HL-60/S4 treated with phorbol 12-myristate 13-acetate at 8.2 ng/mL for 4 days and 3 days (cell line): Measurements from ENCODE around the gene STARD8.
"Not testable (repeated sequence)": the region's sequence is repeated elsewhere in the genome, so short reads cannot be mapped to it uniquely, and the experiment has no call there.

ENCODE experiments used
- in situ Hi-C: fragments of 300-500 bp; cut with MboI; formaldehyde crosslinking; loops from 2 replicates; pipeline ENCODE4 v1.15.0; 2022; ENCODE audit warnings: low sequenced_read_pairs

The STARD8 gene, protein sequence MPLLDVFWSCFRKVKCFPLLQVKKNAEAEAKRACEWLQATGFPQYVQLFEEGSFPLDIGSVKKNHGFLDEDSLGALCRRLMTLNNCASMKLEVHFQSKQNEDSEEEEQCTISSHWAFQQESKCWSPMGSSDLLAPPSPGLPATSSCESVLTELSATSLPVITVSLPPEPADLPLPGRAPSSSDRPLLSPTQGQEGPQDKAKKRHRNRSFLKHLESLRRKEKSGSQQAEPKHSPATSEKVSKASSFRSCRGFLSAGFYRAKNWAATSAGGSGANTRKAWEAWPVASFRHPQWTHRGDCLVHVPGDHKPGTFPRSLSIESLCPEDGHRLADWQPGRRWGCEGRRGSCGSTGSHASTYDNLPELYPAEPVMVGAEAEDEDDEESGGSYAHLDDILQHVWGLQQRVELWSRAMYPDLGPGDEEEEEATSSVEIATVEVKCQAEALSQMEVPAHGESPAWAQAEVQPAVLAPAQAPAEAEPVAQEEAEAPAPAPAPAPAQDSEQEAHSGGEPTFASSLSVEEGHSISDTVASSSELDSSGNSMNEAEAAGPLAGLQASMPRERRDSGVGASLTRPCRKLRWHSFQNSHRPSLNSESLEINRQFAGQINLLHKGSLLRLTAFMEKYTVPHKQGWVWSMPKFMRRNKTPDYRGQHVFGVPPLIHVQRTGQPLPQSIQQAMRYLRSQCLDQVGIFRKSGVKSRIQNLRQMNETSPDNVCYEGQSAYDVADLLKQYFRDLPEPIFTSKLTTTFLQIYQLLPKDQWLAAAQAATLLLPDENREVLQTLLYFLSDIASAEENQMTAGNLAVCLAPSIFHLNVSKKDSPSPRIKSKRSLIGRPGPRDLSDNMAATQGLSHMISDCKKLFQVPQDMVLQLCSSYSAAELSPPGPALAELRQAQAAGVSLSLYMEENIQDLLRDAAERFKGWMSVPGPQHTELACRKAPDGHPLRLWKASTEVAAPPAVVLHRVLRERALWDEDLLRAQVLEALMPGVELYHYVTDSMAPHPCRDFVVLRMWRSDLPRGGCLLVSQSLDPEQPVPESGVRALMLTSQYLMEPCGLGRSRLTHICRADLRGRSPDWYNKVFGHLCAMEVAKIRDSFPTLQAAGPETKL

DNA sequence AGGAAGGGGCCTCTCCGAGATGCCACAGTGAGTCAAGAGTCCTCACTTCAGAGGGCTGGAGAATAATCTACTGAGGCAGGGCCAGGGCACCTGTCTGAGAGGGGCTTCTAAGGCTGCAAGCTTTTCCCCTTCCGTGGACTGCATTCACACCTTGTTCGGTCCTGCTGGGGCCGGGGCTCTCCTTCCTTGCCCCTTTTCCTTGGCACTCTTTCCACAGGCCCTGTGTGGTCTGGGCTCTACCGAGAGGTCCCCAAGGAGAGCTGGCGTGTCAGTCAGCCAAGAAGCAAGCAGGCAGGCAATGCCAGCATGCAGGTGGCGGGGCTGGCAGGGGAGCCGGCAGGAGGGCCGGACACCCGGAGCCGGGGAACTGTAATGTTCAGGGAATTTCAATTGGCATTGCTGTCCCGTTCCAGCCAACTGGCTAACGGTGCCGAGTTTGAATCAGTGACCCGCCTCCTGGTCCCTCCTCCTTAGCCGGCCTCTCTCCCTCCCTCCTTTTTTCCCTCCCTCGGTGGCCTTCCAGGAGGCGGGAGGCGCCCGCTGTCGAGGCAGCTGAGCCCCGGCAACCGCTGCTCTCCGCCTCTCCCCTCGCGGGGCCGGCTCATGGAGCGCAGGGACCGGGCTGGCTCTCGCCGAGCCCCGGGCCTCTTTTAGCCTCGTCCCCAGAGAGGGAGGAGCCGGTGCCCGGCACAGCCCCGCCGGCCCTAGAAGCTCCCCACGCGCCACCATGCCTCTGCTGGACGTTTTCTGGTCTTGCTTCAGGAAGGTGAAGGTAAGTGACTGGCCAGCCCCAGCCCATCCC is at the start of gene STARD8:
Gene STARD8 (plus strand): TSS at position 511 of the 802 bp plus-strand sequence. CDS start 217 bp downstream, at position 728.
- in situ Hi-C loops, result no loop called here

DNA sequence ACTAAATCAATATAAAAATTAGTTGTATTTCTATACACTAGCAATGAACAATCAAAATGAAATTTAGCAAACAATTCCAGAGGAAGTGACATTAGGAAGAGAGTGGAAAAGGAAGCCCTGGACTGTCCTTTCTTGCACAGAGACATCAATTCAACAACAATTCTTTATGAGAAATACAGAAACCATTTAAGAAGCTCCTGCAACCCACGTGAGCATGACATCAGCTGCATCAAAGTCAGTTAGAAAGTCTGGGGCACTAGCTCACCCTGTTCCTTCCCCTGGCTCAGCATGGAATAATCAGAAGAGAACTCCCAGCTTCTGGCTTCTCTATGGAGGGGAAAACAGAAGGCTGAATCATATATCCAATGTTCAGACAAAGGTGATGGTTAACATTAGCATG is 48.6 kb upstream of the STARD8 start:
- in situ Hi-C loops, result no loop called here

DNA sequence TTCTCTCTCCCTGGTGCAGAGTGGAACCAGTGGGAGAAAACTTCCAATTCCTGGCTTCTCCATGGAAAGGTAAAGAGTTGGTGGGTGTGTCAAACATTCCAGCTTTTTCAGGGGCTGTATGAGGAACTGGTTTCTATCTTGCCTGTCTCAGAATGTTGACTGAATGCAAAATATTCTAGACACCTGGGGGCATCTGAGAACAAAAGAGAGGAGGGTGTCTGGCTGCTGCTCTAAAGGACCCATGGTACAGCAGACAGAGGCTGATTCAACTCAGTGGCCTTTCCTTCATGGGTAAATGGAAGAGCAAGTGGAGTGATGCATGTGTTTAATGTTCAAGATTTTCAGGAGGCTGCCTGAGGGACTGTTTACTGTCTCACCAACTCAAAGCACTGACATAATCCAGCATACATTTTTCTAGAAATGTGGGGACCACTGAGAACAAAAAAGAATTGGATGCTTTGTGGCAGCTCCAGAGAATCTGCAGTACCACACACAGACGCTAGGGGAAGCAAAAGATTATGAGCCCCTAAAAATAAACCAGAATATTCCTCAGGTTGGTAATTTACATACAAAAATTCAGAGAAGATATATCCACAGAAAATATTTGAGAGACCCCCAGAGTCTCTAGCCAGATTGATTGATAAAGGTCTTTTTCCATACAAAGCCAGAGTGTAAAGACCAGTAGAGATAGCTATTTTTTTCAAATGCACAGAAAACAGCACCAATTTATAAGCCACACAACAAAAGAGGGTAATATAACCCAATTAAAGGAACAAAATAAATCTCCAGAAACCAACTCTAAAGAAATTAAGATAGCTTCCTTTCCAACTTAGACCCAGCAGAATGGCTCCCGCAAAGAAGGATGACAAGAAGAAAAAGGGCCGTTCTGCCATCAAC is 48.0 kb upstream of the STARD8 start:
- in situ Hi-C loops, result no loop called here

DNA sequence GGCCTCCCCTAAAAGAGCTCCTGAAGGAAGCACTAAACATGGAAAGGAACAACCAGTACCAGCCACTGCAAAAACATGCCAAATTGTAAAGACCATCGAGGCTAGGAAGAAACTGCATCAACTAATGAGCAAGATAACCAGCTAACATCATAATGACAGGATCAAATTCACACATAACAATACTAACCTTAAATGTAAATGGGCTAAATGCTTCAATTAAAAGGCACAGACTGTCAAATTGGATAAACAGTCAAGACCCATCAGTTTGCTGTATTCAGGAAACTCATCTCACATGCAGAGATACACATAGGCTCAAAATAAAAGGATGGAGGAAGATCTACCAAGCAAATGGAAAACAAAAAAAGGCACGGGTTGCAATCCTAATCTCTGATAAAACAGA is 43.2 kb upstream of the STARD8 start:
- in situ Hi-C loops, result not testable (repeated sequence)

DNA sequence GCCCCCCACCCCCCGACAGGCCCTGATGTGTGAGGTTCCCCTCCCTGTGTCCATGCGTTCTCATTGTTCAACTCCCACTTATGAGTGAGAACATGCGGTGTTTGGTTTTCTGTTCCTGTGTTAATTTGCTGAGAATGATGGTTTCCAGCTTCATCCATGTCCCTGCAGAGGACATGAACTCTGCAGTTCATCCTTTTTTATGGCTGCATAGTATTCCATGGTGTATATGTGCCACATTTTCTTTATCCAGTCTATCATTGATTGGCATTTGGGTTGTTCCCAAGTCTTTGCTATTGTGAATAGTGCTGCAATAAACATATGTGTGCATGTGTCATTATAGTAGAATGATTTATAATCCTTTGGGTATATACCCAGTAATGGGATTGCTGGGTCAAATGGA is 32.7 kb upstream of the STARD8 start:
- in situ Hi-C loops, result not testable (repeated sequence)

DNA sequence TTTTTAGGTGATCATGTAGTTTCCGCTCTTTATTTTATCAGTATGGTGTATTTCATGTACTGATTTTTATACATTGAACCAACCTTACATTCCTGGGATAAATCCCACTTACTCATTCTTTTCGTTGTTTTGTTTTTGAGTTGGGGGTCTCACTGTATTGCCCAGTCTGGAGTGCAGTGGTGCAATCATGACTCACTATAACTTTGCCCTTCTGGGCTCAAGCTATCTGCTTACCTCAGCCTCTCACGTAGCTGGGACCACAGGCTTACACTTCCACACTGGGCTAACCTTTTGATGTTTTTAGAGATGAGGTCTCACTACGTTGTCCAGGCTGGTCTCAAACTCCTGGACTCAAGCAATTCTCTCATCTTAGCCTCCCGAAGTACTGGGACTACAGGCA is 19.5 kb upstream of the STARD8 start:
- in situ Hi-C loops, result no loop called here

DNA sequence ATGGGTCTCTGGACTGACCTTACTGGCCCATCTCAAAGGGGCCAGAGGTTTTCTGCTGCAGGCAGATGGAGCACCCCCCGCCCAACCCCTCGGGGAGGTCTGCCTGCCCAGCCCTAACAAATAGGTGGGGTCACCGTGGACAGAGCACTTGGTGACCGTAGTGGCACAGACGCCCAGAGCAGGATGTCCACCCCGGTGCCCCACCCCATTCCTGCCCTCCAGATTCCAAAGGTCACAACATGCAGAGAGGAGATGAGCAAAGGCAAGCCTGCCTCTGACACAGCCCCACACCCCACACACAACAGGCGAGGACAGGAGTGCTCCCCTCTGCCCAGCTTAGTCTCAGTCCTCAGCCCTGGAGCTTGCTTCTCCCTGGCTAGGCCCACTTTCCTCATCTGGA is 17.5 kb upstream of the STARD8 start:
- in situ Hi-C loops, result not testable (repeated sequence)

DNA sequence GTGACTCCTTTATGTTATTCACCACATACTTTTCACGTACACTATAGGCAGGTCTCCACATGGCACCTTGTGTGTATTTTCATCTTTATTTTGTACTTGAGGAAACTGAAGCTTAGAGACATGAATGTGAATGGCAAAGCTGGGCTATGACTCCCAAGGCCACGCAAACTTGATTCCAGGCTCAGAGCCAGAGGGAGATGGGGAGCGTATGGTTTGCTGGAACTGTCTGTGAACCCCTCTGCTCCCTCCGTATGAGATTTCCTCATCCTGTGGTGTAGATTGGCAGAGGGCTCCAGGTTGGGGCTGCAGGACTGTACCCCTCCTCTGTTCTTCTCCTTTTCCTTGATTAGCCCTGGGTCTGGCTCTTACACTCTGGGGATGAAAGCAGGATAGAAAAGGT is 16.1 kb upstream of the STARD8 start:
- in situ Hi-C loops, result no loop called here

DNA sequence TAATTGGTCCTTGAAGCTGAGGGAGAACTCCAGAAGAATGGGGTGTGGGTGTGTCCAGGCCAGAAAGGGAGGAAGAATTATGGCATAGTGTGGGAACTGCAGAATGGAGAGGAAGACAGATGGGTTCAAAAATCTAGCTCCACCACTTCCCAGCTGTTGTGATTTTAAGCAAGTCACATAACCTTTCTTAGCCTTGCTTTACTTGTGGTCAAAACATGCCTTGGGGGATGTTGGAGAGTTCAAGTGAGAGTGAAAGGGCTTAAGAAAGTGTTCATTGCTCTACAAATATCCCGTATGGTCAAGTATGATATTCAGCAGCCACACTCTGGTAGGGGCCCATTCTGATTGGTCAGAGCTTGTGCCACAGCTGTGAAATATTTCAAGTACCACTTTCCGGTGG is 15.0 kb upstream of the STARD8 start:
- in situ Hi-C loops, result no loop called here

DNA sequence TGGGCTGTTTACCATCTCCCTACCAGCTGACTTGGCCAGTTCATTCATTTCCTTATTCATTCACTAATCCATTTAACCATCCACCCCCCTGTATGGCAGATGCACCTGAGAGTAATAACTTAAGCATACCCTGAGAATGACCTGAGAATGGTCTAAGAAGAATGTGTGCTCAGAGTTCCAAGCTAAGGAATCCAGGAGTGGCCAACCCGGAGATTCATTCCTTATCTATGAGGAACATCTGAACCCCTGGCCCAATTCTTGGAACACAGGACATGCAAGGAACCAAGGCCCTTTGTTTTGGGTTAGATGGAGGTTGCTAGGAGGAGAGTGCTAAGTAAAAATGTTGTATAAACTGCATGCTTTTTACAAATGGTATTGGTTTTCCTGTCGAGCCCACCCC is 13.5 kb upstream of the STARD8 start:
- in situ Hi-C loops, result no loop called here

DNA sequence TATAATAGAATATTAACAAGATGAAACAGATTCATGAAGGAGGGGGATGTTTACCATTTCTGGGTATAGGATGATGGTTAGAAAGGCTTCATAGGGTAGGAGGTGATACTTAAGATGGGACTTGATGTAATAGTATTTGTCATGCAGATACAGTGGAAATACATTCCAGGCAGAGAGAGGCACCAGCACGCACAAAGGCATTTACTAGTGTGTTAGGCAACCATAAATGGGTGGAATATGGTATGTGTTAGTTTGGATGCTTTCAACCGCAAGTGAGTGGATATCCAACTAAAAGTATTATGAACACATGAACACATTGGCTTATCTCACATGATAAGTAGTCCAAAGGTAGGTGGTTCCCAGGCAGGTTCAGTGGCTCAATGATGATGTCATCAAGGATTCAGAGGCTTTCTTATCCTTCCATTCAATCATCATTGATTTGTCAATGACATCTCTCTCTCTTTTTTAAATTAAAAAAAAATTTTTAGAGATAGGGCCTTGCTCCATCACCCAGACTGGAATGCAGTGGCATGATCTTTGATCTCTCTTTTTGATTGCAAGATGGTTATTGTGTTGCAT is 12.7 kb upstream of the STARD8 start:
- in situ Hi-C loops, result no loop called here

DNA sequence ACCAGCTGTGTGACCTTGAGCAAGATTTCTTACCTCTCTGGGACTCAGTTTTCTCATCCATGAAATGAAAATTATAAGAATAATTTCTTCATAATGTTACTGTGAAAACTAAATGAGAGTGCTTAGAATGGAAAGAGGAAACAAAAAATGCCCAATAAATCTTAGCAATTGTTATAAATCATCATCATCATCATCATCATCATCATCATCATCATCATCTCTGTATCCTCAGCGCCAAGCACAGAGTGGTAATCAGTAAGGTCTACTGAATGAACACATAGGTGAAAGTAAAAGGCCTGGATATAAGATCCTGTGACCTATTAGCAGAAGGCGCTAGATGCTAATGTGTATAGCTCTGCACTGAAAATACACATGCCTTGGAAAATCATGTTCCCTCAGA is 6.8 kb upstream of the STARD8 start:
- in situ Hi-C loops, result no loop called here

DNA sequence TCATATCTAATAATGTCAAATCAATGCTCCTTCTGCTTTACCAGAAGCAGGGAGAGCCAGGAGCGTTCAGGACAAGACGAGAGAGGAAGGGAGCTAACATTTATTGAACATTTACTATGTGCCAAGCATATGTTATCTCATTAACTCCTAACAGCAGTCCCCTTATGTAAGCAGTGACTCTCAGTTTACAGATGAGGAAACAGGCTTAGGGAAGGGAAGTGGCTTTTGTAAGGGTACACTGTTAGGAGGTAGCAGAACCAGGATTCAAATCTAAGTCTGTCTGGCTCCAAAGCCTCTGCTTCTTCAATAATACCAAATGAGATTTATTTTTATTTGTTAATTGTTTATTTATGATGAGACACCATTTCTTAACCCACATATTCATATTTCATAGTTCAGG is 2.6 kb upstream of the STARD8 start:
- in situ Hi-C loops, result no loop called here

DNA sequence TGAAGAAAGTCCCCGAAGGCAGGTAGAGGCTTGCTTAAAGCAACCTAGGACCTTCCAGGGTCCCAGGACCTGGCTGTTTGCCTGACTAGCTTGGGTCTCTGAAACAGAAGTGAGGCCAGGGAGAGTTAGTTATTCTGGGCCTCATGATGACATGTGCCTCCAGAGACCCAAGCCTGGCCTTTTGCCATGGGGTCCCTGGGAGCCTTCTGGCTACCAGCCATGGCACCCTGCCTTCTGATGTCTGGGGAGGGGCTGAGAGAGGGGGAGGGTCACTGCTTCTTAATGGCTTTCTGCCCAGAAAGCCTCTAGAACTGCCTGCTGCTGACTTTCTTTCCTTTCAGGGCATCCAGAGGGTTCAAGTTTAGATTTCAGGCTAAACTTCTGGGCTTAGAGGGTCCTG is 1.0 kb upstream of the STARD8 start:
- in situ Hi-C loops, result no loop called here

DNA sequence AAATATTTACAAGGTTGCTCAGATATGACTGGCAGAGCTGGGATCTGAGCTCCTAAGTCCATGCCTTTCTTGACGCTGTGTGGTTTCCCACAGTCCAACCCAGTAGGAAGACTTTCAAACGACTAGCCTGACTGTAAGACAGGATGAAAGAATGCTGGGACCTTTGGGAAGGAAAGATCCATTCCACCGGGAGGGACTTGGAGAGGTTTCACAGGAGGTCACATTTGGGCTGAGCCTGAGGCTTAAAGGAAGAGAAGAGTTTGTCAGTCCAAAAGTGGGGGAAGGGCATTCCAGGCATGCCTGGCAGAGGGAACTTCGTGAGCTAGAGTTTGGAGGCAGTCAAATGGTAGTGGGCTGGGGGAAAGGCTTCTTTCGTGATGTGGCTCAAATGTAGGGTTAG is 1.5 kb downstream of the STARD8 start:
- in situ Hi-C loops, result no loop called here

DNA sequence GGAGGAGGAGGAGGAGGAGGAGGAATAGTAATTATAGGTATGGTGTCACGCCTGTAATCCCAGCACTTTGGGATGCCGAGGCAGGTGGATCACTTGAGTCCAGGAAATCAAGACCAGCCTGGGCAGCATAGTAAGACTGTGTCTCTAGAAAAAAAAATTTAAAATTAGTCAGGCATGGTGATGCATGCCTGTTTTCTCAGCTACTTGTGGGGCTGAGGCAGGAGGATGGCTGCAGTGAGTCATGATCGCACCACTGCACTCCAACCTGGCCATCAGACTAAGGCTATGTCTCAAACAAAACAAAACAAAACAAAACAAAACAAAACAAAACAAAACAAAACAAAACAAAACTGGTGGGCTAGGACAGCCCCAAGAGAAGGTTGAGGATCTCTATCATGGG is 3.0 kb downstream of the STARD8 start:
- in situ Hi-C loops, result no loop called here

DNA sequence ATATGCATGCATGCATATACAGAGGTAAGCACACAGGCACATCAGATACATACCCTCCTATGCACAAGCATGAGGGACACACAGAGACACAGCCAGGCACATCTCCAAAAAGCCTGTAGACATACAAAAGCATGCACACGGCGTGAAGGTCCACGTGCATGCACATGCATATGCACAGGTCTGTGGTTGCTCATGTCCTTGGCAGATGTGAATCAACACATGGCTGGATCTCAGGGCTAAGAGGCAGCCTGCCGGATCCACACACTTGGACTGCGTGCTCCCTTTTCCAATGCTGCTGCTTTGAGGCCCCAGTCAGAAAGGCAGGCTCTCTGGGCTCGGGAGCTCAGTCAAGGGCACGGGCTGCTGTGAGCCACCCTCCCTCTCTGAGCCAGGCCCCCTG is 3.6 kb downstream of the STARD8 start:
- in situ Hi-C loops, result no loop called here

DNA sequence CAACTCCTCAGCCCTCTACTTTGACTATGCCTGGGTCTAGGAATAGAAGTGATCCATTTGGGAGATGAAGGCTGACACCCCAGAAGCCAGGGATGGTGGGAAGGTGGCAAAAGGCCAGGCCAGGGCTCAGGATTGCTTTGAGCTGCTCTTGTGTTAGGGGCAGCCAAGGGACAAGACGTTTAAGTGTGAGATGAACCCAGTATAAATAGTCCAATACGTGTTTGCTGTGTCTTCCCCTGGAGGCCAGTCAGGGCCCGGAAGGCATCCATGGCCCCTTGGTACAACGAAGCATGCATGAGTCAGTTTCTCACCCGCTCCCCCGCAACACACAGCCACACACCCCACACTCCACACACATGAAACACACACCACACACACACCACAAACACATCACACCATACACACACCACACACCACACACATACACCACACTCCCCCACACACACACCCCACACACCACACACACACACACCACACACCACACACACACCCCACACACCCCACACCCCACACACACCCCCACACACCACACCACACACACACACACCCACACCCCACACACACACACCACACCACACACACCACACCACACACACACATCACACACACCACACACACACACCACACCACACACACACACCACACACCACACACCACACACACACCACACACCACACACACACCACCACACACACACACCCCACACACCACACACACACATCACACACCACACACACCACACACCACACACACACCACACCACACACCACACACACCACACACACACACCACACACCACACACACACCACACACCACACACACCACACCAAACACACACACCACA is 5.1 kb downstream of the STARD8 start:
- in situ Hi-C loops, result no loop called here

DNA sequence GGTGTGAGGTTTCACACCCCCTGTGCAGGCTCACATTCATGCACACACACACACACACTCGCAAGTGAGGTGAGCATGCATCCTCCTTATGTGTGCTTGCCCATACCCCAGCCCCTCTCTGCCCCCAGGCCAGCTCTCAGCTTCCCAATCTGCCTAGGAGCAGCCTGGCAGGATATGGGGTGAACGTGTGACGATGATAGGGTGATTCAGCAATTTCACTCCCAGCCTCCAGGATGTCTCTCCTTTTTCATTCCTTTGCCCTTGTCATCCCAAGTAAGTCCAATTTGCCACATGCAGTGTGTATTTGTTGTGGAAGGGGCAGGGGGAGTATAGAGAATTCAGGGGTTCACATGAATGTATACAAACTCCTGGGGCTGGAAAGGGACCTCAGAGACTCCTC is 7.2 kb downstream of the STARD8 start:
- in situ Hi-C loops, result no loop called here
